Measurements from ENCODE around the gene POU2F1. TPM values are rescaled to one million over a fixed set of nuclear protein-coding genes. Genes with fewer than 3 reads are reported as not detected.

Gene POU2F1
- polyA plus RNA-seq, 2 of the 4 experiments (the other 2 are of a cell fraction) = 2.9 to 9.4 TPM

DNA sequence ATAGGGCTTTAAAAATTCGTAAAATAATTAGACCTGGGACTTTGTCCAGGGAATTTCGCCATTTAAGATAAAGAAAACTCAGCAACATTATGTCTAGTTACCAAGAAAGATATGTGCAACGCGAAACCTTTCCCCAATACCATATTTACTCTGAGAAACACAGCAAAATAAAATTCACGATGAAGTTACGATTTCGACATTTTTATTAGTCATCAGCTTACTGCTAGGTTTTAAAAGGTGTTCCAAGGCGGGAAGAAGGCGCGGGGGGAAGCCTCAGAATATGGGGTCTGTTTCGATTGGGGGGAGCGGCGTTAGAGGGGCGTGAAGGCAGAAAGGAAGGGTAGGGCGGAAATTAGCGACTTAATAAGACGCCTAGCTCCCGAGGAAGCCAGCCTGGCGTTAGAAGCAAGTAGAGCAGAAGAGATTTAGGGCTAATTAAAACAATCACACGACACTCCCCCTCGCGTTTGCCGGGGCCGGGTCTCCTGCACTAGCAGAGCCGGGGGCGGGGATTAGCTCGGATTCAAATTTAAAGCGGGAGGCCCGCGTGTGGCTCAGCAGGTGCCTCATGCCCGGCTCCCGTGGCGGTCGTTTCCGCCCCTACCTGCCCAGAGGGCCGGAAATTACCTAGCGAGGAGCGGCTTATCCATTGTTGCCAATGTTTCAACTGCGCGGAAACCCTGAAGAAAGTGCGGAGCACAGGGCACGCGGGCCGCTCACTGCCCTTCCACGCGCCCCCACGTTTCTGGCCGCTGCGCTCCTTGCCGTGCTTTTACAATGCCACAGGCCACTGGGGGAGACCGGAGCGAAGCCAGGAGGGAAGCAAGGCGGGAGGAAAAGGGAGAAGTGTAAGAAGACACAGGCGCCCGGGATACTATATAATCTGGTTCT lies 795 bp upstream of the POU2F1 start (continued):
- no peak for TF ChIP-seq FOXS1 (CRISPR knock-in tag; IDR thresholded peaks at IDR 0.05)
- no peak for TF ChIP-seq ESRRA (IDR thresholded peaks at IDR 0.05; ENCODE audit: borderline replicate concordance, low read length)
- no peak for TF ChIP-seq RAD21 (conservative IDR thresholded peaks at IDR 0.05 in 1 of 2, IDR thresholded peaks at IDR 0.05 in 1 of 2)

DNA sequence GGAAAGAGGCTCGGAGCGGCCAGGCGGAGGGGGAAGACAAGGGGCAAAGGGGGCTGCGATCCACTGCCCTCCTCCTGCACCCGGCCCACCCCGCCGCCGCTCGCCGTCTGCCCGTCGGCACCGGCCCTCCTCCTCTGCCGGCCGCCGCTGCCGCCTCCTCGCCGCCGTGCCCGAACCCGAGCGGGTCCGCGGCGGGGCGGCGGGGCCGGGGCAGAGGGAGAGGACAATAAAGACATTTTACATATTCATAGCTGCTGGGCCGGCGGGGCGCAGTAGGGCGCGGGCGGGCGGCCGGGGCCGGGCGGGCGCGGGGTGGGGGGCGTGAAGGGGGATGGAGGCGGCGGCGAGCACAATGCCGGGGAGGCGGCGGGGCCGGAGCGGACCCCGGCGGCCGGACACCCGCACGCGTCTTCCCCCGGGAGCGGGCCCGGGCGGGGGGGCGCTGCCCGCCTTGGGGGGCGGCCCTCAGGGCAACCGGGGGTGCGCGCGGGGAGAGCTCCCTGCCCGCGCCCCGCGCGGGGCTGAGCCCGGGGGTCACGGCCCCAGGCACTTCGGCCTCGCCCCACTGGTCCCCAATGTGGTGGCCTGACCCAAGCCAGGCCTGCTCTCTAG lies 546 bp downstream of the POU2F1 start:
- peaks cover 4% of the 10 kb centered on the region; the same call in 1 of the 3 replicates for H3K9me3 ChIP-seq
- peaks cover 29% of the 10 kb centered on the region for H3K4me1 ChIP-seq
- peak overlapping the region; percentile 92 to 97 for H3K27ac ChIP-seq
- FAIRE-seq = no peak
- ATAC-seq = peak; percentile 18 to 46
- CTCF ChIA-PET = interaction anchor here (0.9 to 4.6 kb wide), 7 partner anchors 10 to 220 kb away, joined by 3 to 20 read pairs (median 5); no protein-coding TSS in a partner anchor
- TF ChIP-seq JUN (IDR thresholded peaks at IDR 0.05) (0 out of 5 replicates have a peak, but pooled peaks of 1 of the 2 experiments have one; percentile 34), FOSL2 (IDR thresholded peaks at IDR 0.05) (no peak), FOSL2 (CRISPR knock-in tag; IDR thresholded peaks at IDR 0.05) (no peak), POLR2A (IDR thresholded peaks at IDR 0.05; ENCODE audit: low read length) (0 out of 2 replicates have a peak, but pooled peaks have one; percentile 0), PHF8 (IDR thresholded peaks at IDR 0.05; ENCODE audit: borderline replicate concordance, low read depth) (0 out of 2 replicates have a peak, but pooled peaks have one; percentile 7)
- TF ChIP-seq, protein P1, sequence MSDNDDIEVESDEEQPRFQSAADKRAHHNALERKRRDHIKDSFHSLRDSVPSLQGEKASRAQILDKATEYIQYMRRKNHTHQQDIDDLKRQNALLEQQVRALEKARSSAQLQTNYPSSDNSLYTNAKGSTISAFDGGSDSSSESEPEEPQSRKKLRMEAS (IDR thresholded peaks at IDR 0.05) = no peak
- H3K4me2 ChIP-seq = peak overlapping the region; percentile 94
- WGBS (ENCODE audit: missing lambda C conversion rate) = no CpG with 5 or more reads among the region's 76 CpGs
- H3K4me3 ChIP-seq = peak overlapping the region; percentile 95
- no peak for DNase-seq (ENCODE audit: low read depth in 1 of 2, low spot score in 1 of 2)
- POLR2A ChIA-PET = interaction anchor here (0.9 to 1.4 kb wide), 7 partner anchors 23 to 234 kb away, joined by 3 to 5 read pairs (median 4); no protein-coding TSS in a partner anchor

DNA sequence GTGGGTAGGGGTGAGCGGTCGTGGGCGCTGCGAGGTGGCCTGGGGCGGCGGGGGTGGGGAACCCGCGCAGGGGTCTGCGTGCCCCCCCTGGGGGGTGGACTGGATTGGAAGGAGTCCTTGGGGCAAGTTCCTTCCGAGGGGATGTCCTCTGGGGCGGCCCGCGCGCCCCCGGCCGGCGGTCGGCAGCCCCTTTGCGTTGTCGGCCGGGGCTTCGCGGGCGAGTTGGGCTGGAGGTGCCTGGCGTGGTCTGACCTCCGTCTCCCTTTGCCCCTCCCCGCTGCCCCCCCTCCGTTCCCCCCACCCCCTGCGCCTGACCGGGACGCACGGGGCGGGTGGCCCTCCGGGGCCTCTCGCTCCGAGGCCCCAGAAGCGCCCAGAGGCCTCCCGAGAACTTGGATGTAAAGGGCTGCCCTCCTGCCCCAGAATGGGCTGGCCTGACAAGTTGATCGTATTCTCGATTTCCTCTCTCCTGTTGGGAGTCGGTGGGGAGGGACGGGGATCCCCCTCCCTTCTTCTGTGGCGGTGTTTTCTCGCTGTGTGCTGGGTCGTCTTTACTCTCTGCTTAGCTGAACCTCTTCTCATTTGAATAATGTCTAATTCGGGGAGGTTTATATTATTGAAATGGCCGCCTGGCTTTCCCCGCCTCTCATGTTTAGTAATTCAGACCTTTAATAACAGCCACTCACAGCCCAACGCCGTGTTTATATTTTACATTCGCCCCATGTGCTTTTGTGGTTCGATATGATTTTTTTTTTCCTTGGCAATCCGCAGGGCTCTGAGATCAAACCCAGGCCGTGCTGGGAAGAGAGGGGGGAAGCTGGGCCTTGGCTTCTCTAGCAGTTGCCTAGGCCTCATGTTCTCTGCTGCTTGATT lies 1.3 kb downstream of the POU2F1 start:
- ATAC-seq = peak; percentile 54 to 64
- FAIRE-seq = no peak
- Histone ChIP-seq H3K9me3 (no peaks in the 10 kb centered on the region), H3K4me3 (peak overlapping the region; percentile 95), H3K4me1 (peaks cover 36% of the 10 kb centered on the region), H3K4me2 (peak overlapping the region; percentile 94), H3K27ac (peak overlapping the region; percentile 92 to 97)
- ChIA-PET CTCF (interaction anchor here (0.8 to 4.6 kb wide), 5 partner anchors 9 to 312 kb away, joined by 3 to 20 read pairs (median 4); no protein-coding TSS in a partner anchor), POLR2A (interaction anchor here (0.6 to 1.4 kb wide), 2 partner anchors 75 to 784 kb away, joined by 3 to 5 read pairs; no protein-coding TSS in a partner anchor)
- peak; percentile 17 to 67 for DNase-seq (ENCODE audit: low read depth in 1 of 2, low spot score in 1 of 2)
- under 1% methylated on average over 17 of the region's 54 CpGs for WGBS (ENCODE audit: missing lambda C conversion rate)
- no peak for TF ChIP-seq EP300 (IDR thresholded peaks at IDR 0.05)
- no peak for TF ChIP-seq FOSL2 (IDR thresholded peaks at IDR 0.05)
- no peak for TF ChIP-seq FOSL2 (CRISPR knock-in tag; IDR thresholded peaks at IDR 0.05)
- TF ChIP-seq, protein P2, sequence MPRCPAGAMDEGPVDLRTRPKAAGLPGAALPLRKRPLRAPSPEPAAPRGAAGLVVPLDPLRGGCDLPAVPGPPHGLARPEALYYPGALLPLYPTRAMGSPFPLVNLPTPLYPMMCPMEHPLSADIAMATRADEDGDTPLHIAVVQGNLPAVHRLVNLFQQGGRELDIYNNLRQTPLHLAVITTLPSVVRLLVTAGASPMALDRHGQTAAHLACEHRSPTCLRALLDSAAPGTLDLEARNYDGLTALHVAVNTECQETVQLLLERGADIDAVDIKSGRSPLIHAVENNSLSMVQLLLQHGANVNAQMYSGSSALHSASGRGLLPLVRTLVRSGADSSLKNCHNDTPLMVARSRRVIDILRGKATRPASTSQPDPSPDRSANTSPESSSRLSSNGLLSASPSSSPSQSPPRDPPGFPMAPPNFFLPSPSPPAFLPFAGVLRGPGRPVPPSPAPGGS (IDR thresholded peaks at IDR 0.05) = no peak
- peak; percentile 21; the same call in 1 of the 2 replicates for TF ChIP-seq MYC (IDR thresholded peaks at IDR 0.05; ENCODE audit: borderline replicate concordance, low read length)
- no peak for TF ChIP-seq NR3C1 (IDR thresholded peaks at IDR 0.05)
- no peak for TF ChIP-seq NFE2L2 (conservative IDR thresholded peaks at IDR 0.05; ENCODE audit: low read length)
- TF ChIP-seq ESRRA (IDR thresholded peaks at IDR 0.05; ENCODE audit: borderline replicate concordance, low read length) = no peak
- no peak for TF ChIP-seq RNF2 (IDR thresholded peaks at IDR 0.05; ENCODE audit: borderline replicate concordance, low read depth)
- peak; percentile 24; the same call in 1 of the 2 replicates for TF ChIP-seq PHF8 (IDR thresholded peaks at IDR 0.05; ENCODE audit: borderline replicate concordance, low read depth)
- no peak for TF ChIP-seq MAFK (IDR thresholded peaks at IDR 0.05; ENCODE audit: partially characterized antibody)
- TF ChIP-seq, protein P3, sequence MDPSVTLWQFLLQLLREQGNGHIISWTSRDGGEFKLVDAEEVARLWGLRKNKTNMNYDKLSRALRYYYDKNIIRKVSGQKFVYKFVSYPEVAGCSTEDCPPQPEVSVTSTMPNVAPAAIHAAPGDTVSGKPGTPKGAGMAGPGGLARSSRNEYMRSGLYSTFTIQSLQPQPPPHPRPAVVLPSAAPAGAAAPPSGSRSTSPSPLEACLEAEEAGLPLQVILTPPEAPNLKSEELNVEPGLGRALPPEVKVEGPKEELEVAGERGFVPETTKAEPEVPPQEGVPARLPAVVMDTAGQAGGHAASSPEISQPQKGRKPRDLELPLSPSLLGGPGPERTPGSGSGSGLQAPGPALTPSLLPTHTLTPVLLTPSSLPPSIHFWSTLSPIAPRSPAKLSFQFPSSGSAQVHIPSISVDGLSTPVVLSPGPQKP (IDR thresholded peaks at IDR 0.05; ENCODE audit: low read depth, low read length) = no peak
- no peak for TF ChIP-seq GATA3 (IDR thresholded peaks at IDR 0.05; ENCODE audit: borderline replicate concordance)
- TF ChIP-seq, protein P1 (IDR thresholded peaks at IDR 0.05) = peak; percentile 88

All from A549 (cell line).